Astrocyte of the spinal cord (primary cell): ENCODE data around the gene SELENOF.

ENCODE experiments used
- DNase-seq: peaks from one replicate; pipeline ENCODE4 v3.0.0; 2011; ENCODE audit warnings: low read depth, low spot score
- H3K4me3 ChIP-seq: 2 replicates; pipeline ENCODE4 v1.5.1; 2011; ENCODE audit warnings: low read depth, mild to moderate bottlenecking, low read length, moderate library complexity
- CTCF ChIP-seq: IDR thresholded peaks from 2 replicates; pipeline ENCODE4 v1.5.1; 2012; ENCODE audit warnings: low read depth, mild to moderate bottlenecking, low read length, inconsistent platforms
- in situ Hi-C: cut with HindIII; loops from 2 replicates; pipeline ENCODE4 v1.10.0; 2017; ENCODE audit warnings: low sequenced_read_pairs

Gene SELENOF

DNA sequence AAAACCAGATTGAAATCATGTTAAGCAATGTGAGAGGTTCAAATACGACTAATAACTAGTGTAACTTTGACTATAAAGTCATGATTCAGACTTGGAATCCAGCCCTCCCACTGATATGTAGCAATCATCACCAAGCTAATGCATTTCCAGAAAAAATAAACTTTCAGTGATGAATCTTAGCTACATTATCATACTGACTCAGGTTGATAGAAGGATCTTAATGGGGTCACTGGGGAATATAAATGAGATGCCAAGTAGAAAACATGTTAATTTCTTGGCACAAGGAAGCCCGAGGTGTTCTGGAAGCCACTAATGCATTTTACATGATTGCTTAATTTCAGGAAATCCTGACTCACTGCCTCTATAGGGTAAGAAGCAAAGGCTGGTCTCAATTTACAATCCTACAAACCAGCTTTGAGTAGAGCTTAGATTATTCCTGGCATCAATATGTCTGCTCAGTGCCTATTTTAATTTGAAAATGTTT is 67.7 kb downstream of the SELENOF start:
- peak; percentile 83 for DNase-seq
- TF ChIP-seq CTCF = no peak
- in situ Hi-C loops = no loop called here
- no peak overlapping the region for H3K4me3 ChIP-seq

GRCh38 chr1:86845514-86845913 is 68.4 kb downstream of the SELENOF start:
- in situ Hi-C loops = no loop called here

DNA sequence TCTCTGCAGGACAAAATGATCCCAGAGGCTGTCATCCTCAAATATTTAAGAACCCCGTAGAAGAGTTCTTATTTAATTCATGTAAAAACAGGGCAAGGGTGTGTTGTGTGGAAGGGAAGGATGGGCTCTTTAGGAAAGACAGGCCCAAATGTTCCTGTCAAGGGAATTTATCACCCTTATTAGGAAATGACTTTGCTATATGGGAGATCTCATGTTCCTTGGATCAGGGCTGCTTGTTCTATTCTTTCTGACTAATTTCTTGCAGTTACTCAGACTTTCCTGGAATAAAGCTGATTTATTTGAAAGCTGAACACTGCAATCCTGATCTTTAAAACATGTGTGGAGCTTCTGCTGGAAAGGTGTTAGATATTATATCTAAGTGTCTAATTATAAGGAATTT is 72.8 kb downstream of the SELENOF start:
- in situ Hi-C loops = no loop called here
- no peak overlapping the region for H3K4me3 ChIP-seq
- TF ChIP-seq CTCF = no peak
- DNase-seq = no peak

More at GRCh38 chr1:86845514-86845913, 68.4 kb downstream of the SELENOF start:
- DNase-seq = no peak
- no peak for TF ChIP-seq CTCF
- no peak overlapping the region for H3K4me3 ChIP-seq

GRCh38 chr1:86833461-86834215 is 80.3 kb downstream of the SELENOF start:
- H3K4me3 ChIP-seq = no peak overlapping the region
- in situ Hi-C loops = no loop called here
- DNase-seq = peak; percentile 89
- TF ChIP-seq CTCF = peak; percentile 52

DNA sequence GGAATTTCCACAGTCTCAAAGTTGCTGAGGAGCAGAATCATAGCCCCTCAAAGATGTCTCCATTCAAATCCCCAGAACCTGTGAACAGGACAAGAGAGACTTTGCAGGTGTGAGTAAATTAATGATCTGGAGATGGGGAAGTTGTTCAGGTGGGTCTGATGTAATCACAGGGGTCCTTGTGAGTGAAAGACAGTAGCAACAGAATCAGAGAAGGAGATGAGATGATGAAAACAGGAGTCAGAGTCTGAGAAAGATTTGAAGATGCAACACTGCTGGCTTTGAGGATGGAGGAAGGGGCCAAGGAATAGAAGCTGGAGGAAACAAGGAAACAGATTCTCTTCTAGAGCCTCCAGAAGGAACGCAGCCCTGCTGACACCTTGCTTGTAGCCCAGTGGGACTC is 81.5 kb downstream of the SELENOF start:
- in situ Hi-C loops = no loop called here
- no peak overlapping the region for H3K4me3 ChIP-seq
- DNase-seq = no peak
- no peak for TF ChIP-seq CTCF

DNA sequence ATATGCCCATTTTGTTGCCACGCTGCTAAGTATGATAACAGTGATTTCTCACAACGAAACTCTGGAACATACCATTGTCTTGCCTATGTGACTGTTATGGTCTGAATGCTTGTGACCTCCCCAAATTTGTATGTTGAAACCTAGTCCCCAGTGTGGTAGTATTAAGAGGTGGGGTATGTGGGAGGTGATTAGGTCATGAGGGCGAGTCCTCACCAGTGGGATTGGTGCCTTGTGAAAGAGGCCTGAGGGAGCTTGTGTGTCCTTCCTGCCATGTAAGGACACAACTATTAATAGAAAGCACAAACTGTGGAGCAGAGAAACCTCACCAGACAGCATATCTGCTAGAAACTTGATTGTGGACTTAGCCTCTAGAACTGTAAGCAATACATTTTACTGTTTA is 84.6 kb downstream of the SELENOF start:
- no peak overlapping the region for H3K4me3 ChIP-seq
- TF ChIP-seq CTCF = no peak
- in situ Hi-C loops = no loop called here
- no peak for DNase-seq
